OCI-LY1 (cell line): ENCODE data around the gene MAPK8.

Source experiments
- H2AFZ ChIP-seq: fragments of 200-600 bp; sonication (generic), shearing (Covaris generic); 2 replicates; pipeline ENCODE4 v1.6.0; 2014; ENCODE audit warnings: antibody characterized with exemption, mild to moderate bottlenecking, low read length
- H3F3A ChIP-seq: fragments of 200-600 bp; sonication (generic), shearing (Covaris generic); 2 replicates; pipeline ENCODE4 v1.6.0; 2014; ENCODE audit warnings: mild to moderate bottlenecking, antibody characterized with exemption, low read length, moderate library complexity; ENCODE audit not compliant: insufficient read depth
- H3K27ac ChIP-seq: fragments of 200-600 bp; sonication (generic); 2 replicates; pipeline ENCODE4 v1.5.1; 2014; ENCODE audit warnings: low read length, mixed run types, mild to moderate bottlenecking, low read depth; ENCODE audit not compliant: poor library complexity, severe bottlenecking
- H3K27me3 ChIP-seq: fragments of 200-600 bp; sonication (generic); 2 replicates; pipeline ENCODE4 v1.6.0; 2014; ENCODE audit warnings: antibody characterized with exemption, mild to moderate bottlenecking, low read length, moderate library complexity; ENCODE audit not compliant: insufficient read depth
- H3K36me3 ChIP-seq: fragments of 200-600 bp; sonication (generic); 2 replicates; pipeline ENCODE4 v1.6.1; 2014; ENCODE audit warnings: mild to moderate bottlenecking, antibody characterized with exemption, low read length, moderate library complexity, mixed read lengths; ENCODE audit not compliant: insufficient read depth
- H3K4me1 ChIP-seq: fragments of 200-600 bp; sonication (generic); 2 replicates; pipeline ENCODE4 v1.5.1; 2014; ENCODE audit warnings: mild to moderate bottlenecking, low read length, moderate library complexity; ENCODE audit not compliant: insufficient read depth, severe bottlenecking
- H3K4me2 ChIP-seq: fragments of 200-600 bp; sonication (generic), shearing (Covaris generic); 2 replicates; pipeline ENCODE4 v1.6.1; 2014; ENCODE audit warnings: low read length
- H3K4me3 ChIP-seq: fragments of 200-600 bp; sonication (generic); 2 replicates; pipeline ENCODE4 v1.5.1; 2014; ENCODE audit warnings: low read length, low read depth, mild to moderate bottlenecking, mixed read lengths; ENCODE audit not compliant: poor library complexity, severe bottlenecking
- H3K79me2 ChIP-seq: fragments of 200-600 bp; shearing (Covaris generic); 2 replicates; pipeline ENCODE4 v1.6.1; 2016; ENCODE audit warnings: mixed run types, low read length, mixed read lengths; ENCODE audit not compliant: insufficient read depth
- H3K9ac ChIP-seq: fragments of 200-600 bp; sonication (generic), shearing (Covaris generic); 2 replicates; pipeline ENCODE4 v1.6.1; 2014; ENCODE audit warnings: mild to moderate bottlenecking, low read length, mixed read lengths
- H3K9me2 ChIP-seq: fragments of 200-600 bp; sonication (generic), shearing (Covaris generic); 2 replicates; pipeline ENCODE4 v1.6.1; 2014; ENCODE audit warnings: low read depth, mild to moderate bottlenecking, low read length, mixed read lengths
- H3K9me3 ChIP-seq: fragments of 200-600 bp; shearing (Covaris generic); 2 replicates; pipeline ENCODE4 v1.6.1; 2014; ENCODE audit warnings: low read length, mixed read lengths
- H4K20me1 ChIP-seq: fragments of 200-600 bp; sonication (generic), shearing (Covaris generic); 2 replicates; pipeline ENCODE4 v1.6.0; 2016; ENCODE audit warnings: mild to moderate bottlenecking, low read length; ENCODE audit not compliant: insufficient read depth
- EZH2 ChIP-seq: fragments of 200-600 bp; sonication (generic), shearing (Covaris generic); IDR thresholded peaks from 2 replicates; pipeline ENCODE4 v1.8.0; 2017; ENCODE audit warnings: borderline replicate concordance, mixed run types, mild to moderate bottlenecking, antibody characterized with exemption, low read length, moderate library complexity, mixed read lengths
- TF ChIP-seq, protein P1 (sequence below): fragments of 200-600 bp; sonication (generic), shearing (Covaris generic); IDR thresholded peaks from 2 replicates; pipeline ENCODE4 v1.5.1; 2017; ENCODE audit warnings: mild to moderate bottlenecking, antibody characterized with exemption, low read length, moderate library complexity, mixed read lengths

Gene MAPK8

DNA sequence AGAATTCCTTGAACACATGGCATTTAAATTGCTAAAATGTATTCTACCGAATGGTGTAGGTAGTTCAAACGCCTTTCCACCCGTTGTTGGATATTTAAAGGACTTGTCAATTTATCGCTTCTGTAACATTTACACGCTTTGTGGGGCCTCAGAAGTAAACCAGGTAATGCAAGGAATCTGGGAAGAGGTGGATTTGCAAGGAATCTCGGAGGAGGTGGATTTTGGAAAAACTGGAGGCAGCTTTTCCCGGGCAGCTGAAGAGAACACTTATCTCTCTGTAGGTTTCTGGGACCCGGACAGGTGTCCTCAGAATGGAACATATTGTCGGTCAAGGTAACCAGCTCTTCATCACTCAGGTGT is 592 bp upstream of the MAPK8 start:
- Histone ChIP-seq H4K20me1 (no peaks in the 10 kb centered on the region), H3K9me3 (no peaks in the 10 kb centered on the region), H3K4me2 (peak overlapping the region; percentile 54), H3K79me2 (no peaks in the 10 kb centered on the region), H3F3A (no peaks in the 10 kb centered on the region; the same call in 1 of the 2 replicates), H3K4me1 (peaks cover 13% of the 10 kb centered on the region), H3K9me2 (no peaks in the 10 kb centered on the region), H3K4me3 (peak overlapping the region; percentile 92), H3K27me3 (no peaks in the 10 kb centered on the region), H3K9ac (peak overlapping the region; percentile 7; the same call in 1 of the 2 replicates), H3K36me3 (no peaks in the 10 kb centered on the region), H2AFZ (no peak overlapping the region), H3K27ac (no peak overlapping the region)
- TF ChIP-seq, protein P1, sequence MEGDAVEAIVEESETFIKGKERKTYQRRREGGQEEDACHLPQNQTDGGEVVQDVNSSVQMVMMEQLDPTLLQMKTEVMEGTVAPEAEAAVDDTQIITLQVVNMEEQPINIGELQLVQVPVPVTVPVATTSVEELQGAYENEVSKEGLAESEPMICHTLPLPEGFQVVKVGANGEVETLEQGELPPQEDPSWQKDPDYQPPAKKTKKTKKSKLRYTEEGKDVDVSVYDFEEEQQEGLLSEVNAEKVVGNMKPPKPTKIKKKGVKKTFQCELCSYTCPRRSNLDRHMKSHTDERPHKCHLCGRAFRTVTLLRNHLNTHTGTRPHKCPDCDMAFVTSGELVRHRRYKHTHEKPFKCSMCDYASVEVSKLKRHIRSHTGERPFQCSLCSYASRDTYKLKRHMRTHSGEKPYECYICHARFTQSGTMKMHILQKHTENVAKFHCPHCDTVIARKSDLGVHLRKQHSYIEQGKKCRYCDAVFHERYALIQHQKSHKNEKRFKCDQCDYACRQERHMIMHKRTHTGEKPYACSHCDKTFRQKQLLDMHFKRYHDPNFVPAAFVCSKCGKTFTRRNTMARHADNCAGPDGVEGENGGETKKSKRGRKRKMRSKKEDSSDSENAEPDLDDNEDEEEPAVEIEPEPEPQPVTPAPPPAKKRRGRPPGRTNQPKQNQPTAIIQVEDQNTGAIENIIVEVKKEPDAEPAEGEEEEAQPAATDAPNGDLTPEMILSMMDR, result no peak
- TF ChIP-seq EZH2, result no peak

DNA sequence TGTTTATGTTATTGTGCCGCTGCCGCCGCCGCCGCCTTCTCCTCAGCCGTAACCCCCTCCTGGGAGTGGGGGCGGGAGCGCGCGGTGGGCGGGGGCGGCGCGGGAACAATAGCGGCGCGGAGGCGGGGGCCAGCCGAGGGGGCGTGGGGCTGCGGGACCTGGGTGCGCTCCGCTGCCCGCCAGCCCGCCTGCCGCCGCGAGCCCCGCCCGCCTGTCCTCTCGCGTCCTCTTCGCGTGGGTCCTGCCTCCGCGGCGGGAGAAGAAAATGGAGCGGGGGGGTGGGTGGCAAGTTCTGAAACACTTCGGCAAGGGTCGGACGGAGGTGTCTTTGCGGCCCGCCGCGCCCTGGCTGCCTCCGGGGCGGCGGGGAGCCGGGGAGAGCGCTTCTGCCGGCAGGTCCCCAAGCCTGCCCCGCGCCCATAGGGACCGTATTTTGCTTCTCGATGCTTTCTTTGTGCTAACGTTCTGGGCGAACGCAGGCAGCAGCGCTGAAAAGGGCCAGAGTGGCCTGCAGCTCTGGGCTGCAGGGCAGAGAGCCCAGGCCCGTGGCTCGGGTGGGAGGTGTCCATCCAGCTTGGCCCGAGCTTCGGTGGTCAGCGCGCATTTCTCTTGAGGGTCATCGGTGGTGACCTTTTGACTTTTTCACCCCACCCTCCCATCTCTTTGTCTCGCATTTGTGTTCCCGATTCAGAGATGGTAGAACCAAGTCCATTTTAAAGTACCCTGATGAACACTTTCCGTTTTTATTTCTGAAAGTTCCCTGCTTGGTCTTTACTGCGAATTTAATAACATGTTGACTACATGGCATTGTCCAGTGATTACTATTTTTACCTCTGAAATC is 613 bp downstream of the MAPK8 start:
- H3K4me3 ChIP-seq, result peak overlapping the region; percentile 92
- no peak overlapping the region for H3K27ac ChIP-seq
- H3K79me2 ChIP-seq, result no peaks in the 10 kb centered on the region
- H3K4me2 ChIP-seq, result peak overlapping the region; percentile 98
- no peaks in the 10 kb centered on the region for H3K9me3 ChIP-seq
- no peaks in the 10 kb centered on the region for H3K36me3 ChIP-seq
- no peaks in the 10 kb centered on the region for H3K9me2 ChIP-seq
- H3K4me1 ChIP-seq, result peaks cover 13% of the 10 kb centered on the region
- H3K27me3 ChIP-seq, result no peaks in the 10 kb centered on the region
- H4K20me1 ChIP-seq, result no peaks in the 10 kb centered on the region
- no peak overlapping the region for H2AFZ ChIP-seq
- H3F3A ChIP-seq, result no peaks in the 10 kb centered on the region; the same call in 1 of the 2 replicates
- H3K9ac ChIP-seq, result peak overlapping the region; percentile 86
- TF ChIP-seq, protein P1, result no peak
- no peak for TF ChIP-seq EZH2

DNA sequence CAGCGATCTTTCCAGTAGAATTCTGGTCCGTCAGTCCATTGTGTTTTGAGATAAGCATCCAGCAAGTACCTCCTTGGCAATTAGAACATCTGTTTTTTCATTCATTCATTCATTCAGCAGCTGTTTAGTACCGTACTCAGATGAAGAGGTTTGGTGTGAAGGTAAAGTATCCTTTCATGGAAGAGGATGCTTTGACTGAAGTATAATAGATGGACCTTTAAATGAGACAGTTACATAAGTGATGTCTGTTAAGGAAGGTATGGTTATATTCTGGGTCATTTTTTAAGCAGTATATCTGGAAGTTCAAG is 1.2 kb downstream of the MAPK8 start:
- H3K27me3 ChIP-seq, result no peaks in the 10 kb centered on the region
- H3K9me2 ChIP-seq, result no peaks in the 10 kb centered on the region
- peaks cover 13% of the 10 kb centered on the region for H3K4me1 ChIP-seq
- no peaks in the 10 kb centered on the region; the same call in 1 of the 2 replicates for H3F3A ChIP-seq
- no peaks in the 10 kb centered on the region for H3K79me2 ChIP-seq
- TF ChIP-seq, protein P1, result no peak
- no peak for TF ChIP-seq EZH2
- no peaks in the 10 kb centered on the region for H3K9me3 ChIP-seq
- H3K27ac ChIP-seq, result no peak overlapping the region
- H3K9ac ChIP-seq, result peak overlapping the region; percentile 86
- peak overlapping the region; percentile 92 for H3K4me3 ChIP-seq
- peak overlapping the region; percentile 98 for H3K4me2 ChIP-seq
- H3K36me3 ChIP-seq, result no peaks in the 10 kb centered on the region
- no peaks in the 10 kb centered on the region for H4K20me1 ChIP-seq
- no peak overlapping the region for H2AFZ ChIP-seq
